ENCODE results near the gene BPIFB6.

BPIFB6 gene

GRCh38 chr20:33065785-33066184 is 34.3 kb downstream of the BPIFB6 start:
- H3K4me3 ChIP-seq (ENCODE audit: low read depth, low read length): no peak overlapping the region
- in situ Hi-C loops (cut with HindIII; ENCODE audit: low sequenced_read_pairs): no loop called here
- DNase-seq (ENCODE audit: low read depth): no peak
- TF ChIP-seq, protein P1, sequence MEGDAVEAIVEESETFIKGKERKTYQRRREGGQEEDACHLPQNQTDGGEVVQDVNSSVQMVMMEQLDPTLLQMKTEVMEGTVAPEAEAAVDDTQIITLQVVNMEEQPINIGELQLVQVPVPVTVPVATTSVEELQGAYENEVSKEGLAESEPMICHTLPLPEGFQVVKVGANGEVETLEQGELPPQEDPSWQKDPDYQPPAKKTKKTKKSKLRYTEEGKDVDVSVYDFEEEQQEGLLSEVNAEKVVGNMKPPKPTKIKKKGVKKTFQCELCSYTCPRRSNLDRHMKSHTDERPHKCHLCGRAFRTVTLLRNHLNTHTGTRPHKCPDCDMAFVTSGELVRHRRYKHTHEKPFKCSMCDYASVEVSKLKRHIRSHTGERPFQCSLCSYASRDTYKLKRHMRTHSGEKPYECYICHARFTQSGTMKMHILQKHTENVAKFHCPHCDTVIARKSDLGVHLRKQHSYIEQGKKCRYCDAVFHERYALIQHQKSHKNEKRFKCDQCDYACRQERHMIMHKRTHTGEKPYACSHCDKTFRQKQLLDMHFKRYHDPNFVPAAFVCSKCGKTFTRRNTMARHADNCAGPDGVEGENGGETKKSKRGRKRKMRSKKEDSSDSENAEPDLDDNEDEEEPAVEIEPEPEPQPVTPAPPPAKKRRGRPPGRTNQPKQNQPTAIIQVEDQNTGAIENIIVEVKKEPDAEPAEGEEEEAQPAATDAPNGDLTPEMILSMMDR (IDR thresholded peaks at IDR 0.05; ENCODE audit: low read depth, low read length, missing control alignments): no peak

GRCh38 chr20:33067806-33068205 is 36.4 kb downstream of the BPIFB6 start:
- DNase-seq (ENCODE audit: low read depth): no peak
- in situ Hi-C loops (cut with HindIII; ENCODE audit: low sequenced_read_pairs): no loop called here
- TF ChIP-seq, protein P1 (IDR thresholded peaks at IDR 0.05; ENCODE audit: low read depth, low read length, missing control alignments): no peak
- no peak overlapping the region for H3K4me3 ChIP-seq (ENCODE audit: low read depth, low read length)

GRCh38 chr20:33068251-33068939 is 36.9 kb downstream of the BPIFB6 start:
- no peak for DNase-seq (ENCODE audit: low read depth)
- TF ChIP-seq, protein P1 (IDR thresholded peaks at IDR 0.05; ENCODE audit: low read depth, low read length, missing control alignments): no peak
- no peak overlapping the region for H3K4me3 ChIP-seq (ENCODE audit: low read depth, low read length)
- in situ Hi-C loops (cut with HindIII; ENCODE audit: low sequenced_read_pairs): no loop called here

- no peak overlapping the region for H3K4me3 ChIP-seq (ENCODE audit: low read depth, low read length)
- DNase-seq (ENCODE audit: low read depth): no peak
- in situ Hi-C loops (cut with HindIII; ENCODE audit: low sequenced_read_pairs): no loop called here
- TF ChIP-seq, protein P1 (IDR thresholded peaks at IDR 0.05; ENCODE audit: low read depth, low read length, missing control alignments): no peak
Observed at GRCh38 chr20:33069673-33070072, 38.2 kb downstream of the BPIFB6 start.

DNA sequence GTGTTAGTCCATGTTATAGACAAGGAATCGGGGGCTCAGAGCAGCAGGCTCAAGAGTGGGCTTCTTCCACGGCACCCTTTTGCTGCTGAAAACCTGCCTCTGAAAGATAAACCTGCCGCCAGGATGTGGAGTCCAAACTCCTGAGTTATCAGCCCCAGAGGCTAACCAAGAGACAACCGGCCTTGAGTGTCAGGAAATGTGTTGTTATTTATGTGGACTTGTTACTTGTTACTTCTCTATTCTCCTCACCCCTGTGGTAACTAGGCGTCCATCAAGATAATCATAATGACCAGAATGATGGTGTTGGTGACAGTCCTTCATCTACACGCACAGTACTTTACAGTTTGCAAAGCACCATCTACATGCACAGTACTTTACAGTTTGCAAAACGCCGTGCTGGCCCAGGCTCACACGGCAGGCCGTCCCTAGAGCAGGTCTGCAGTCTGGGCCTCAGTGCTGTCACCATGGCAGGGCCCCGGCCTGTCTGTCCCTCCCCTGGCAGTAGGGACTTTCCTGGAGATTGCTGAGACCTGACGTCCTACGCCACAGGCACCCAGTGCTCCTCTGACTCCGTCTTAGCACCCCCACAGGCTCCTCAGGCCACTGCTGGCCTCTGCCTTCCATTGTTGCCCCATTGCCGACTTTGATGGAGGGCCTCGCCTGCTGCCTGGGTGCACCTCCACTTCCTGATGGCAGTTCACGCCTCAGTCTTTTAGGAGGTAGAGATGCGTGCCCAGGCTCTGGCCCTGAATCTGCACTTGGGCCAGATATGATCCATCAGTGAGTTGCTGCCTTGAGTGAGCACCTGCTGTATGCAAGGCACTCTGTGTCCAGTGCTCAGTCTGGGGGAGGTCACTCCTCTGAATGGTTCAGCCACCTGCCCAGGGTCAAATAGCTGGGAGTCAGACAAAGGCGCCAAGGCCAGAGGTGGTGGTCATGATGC is 38.9 kb downstream of the BPIFB6 start:
- DNase-seq (ENCODE audit: low read depth): no peak
- H3K4me3 ChIP-seq (ENCODE audit: low read depth, low read length): no peak overlapping the region
- in situ Hi-C loops (cut with HindIII; ENCODE audit: low sequenced_read_pairs): no loop called here
- TF ChIP-seq, protein P1 (IDR thresholded peaks at IDR 0.05; ENCODE audit: low read depth, low read length, missing control alignments): no peak

DNA sequence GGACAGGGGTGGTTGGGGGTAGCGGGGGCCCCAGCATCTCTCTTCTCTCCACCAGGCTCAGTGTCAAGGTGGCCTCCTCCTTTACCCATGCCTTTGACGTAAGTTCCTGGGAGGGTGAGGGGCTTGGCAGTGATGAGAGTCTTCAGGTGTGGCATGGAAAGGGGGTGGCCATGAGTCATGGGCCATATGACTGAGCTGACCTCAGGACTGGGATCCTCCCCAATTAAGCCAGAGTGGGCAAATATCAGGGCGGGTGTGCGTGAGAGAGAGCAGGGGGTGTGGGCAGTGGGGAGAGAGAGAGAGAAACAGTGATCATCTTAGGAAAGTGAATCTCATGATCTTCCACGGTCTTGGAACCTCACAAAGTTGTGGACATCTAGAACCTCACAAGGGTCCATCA is 39.8 kb downstream of the BPIFB6 start:
- in situ Hi-C loops (cut with HindIII; ENCODE audit: low sequenced_read_pairs): no loop called here
- DNase-seq (ENCODE audit: low read depth): no peak
- no peak overlapping the region for H3K4me3 ChIP-seq (ENCODE audit: low read depth, low read length)
- TF ChIP-seq, protein P1 (IDR thresholded peaks at IDR 0.05; ENCODE audit: low read depth, low read length, missing control alignments): no peak
